Upper lobe of left lung (tissue), 4 donors: ENCODE results near the gene OR1A1.

Source experiments
- CTCF ChIP-seq, 6 experiments: fragments of 450-650 bp in 4 of 6; fragments of 200-600 bp in 2 of 6; sonication (generic) in 2 of 6; IDR thresholded peaks; one replicate each; pipeline ENCODE4 v1.5.1; 2016 to 2019; ENCODE audit warnings: antibody characterized with exemption in 6 of 6
- POLR2AphosphoS5 ChIP-seq, 2 donors: sonication (generic); formaldehyde crosslinking; IDR thresholded peaks; one replicate each; pipeline ENCODE4 v1.5.1; 2017; ENCODE audit warnings: antibody characterized with exemption in 2 of 2

GRCh38 chr17:3167574-3167973, 39.9 kb upstream of the OR1A1 start:
- no peak for TF ChIP-seq CTCF (IDR thresholded peaks at IDR 0.05)
- TF ChIP-seq POLR2AphosphoS5 (IDR thresholded peaks at IDR 0.05), result no peak
